ENCODE results near the gene ATXN7L3. TPM values are rescaled to one million over a fixed set of nuclear protein-coding genes. Genes with fewer than 3 reads are reported as not detected.

The ATXN7L3 gene
- total and polyA plus RNA-seq, 10 of the 15 experiments (the other 5 are each of a cell fraction or from before 2014, with no cell fraction given), result 0.71 to 78.7 (median 32.7) TPM

GRCh38 chr17:44220213-44221083 is 20.8 kb upstream of the ATXN7L3 start:
- Histone ChIP-seq H2AFZ (ENCODE audit: control insufficient read depth, low read depth, low read length) (peak overlapping the region; percentile 17; the same call in 1 of the 2 replicates), H3K4me2 (ENCODE audit: control insufficient read depth, insufficient read depth) (peak overlapping the region; percentile 36; the same call in 1 of the 2 replicates), H3K79me2 (ENCODE audit: control insufficient read depth, insufficient read depth, low read length) (peaks cover 64% of the 10 kb centered on the region), H3K9me3 (replicated peaks; ENCODE audit: control insufficient read depth, insufficient read depth, low read length) (no peaks in the 10 kb centered on the region), H3K4me3 (peak overlapping the region; percentile 98), H3K4me1 (ENCODE audit: control insufficient read depth, insufficient read depth, low read length) (peaks cover 17% of the 10 kb centered on the region), H3K36me3 (ENCODE audit: control insufficient read depth in 2 of 2, insufficient read depth in 2 of 2, low read length in 1 of 2) (peaks cover 8 to 10% of the 10 kb centered on the region in 2 experiments), H3K27me3 (replicated peaks in 1 of 2; ENCODE audit: control insufficient read depth in 2 of 2, insufficient read depth in 2 of 2, low read length in 1 of 2) (no peaks in the 10 kb centered on the region), H4K20me1 (ENCODE audit: control insufficient read depth, insufficient read depth) (no peaks in the 10 kb centered on the region), H3K27ac (ENCODE audit: control insufficient read depth, insufficient read depth) (peak overlapping the region; percentile 89), H3K9ac (ENCODE audit: control insufficient read depth, insufficient read depth, low read length) (peak overlapping the region; percentile 88)
- DNase-seq (ENCODE audit: low read depth, low spot score), result no peak
- POLR2A ChIA-PET, result interaction anchor here (0.7 to 2.1 kb wide), 14 partner anchors 10 to 149 kb away, joined by 3 to 26 read pairs (median 4); partner anchors contain the start of genes ATXN7L3, GRN, SLC25A39 and TMUB2
- SMC1A ChIA-PET (ENCODE audit: uncharacterized antibody, unreplicated experiment), result interaction anchor here (1.1 to 1.9 kb wide), 4 partner anchors 26 to 125 kb away, joined by 3 to 8 read pairs (median 4); partner anchors contain the start of gene GRN
- in situ Hi-C loops (cut with MboI) (loop anchor here (25.0 kb wide), 1 partner anchor 292 kb away; the partner anchor contains the start of gene GPATCH8), intact Hi-C loops (cut with micrococcal nuclease; ENCODE audit: unreplicated experiment) (loop anchor here (2.0 kb wide), 1 partner anchor 24 kb away; no protein-coding TSS in a partner anchor)
- WGBS (ENCODE audit: insufficient coverage, insufficient replicate concordance, low lambda C conversion rate, missing lambda C conversion rate), result under 1% methylated on average over 67 of the region's 108 CpGs
- no TSS peak for BruUV-seq (replicated peaks)
- ATAC-seq, result peak; percentile 17
- CTCF ChIA-PET, result interaction anchor here (1.2 to 2.9 kb wide), 7 partner anchors 11 to 179 kb away, joined by 3 to 19 read pairs (median 7); partner anchors contain the start of gene GRN
- no peak for FAIRE-seq
- RAD21 ChIA-PET (ENCODE audit: unreplicated experiment), result interaction anchor here (0.6 to 2.8 kb wide), 14 partner anchors 10 to 488 kb away, joined by 3 to 16 read pairs (median 6); partner anchors contain the start of genes DBF4B, SLC25A39 and TMUB2
- TF ChIP-seq IKZF1 (conservative IDR thresholded peaks at IDR 0.05) (0 out of 2 replicates have a peak, but pooled peaks have one; percentile 11), PBX3 (IDR thresholded peaks at IDR 0.05; ENCODE audit: insufficient replicate concordance, low read depth, low read length) (no peak), ZBTB33 (IDR thresholded peaks at IDR 0.05) (no peak), SUZ12 (IDR thresholded peaks at IDR 0.05; ENCODE audit: unreplicated experiment) (no peak), HCFC1 (IDR thresholded peaks at IDR 0.05; ENCODE audit: low read length) (no peak), NKRF (conservative IDR thresholded peaks at IDR 0.05) (no peak), SRF (IDR thresholded peaks at IDR 0.05; ENCODE audit: low read depth in 2 of 2, low read length in 2 of 2) (no peak), PAX8 (IDR thresholded peaks at IDR 0.05) (no peak), LARP7 (IDR thresholded peaks at IDR 0.05) (peak; percentile 13; the same call in 1 of the 2 replicates), JUNB (IDR thresholded peaks at IDR 0.05) (no peak), E2F8 (IDR thresholded peaks at IDR 0.05; ENCODE audit: low read depth, partially characterized antibody) (no peak)
